HG02798 (cell line): Measurements from ENCODE around the gene GOT1.

Experiments
- ATAC-seq: cut with Tn5 transposase; IDR thresholded peaks from one replicate; pipeline ENCODE4 v1.9.1; 2021; ENCODE audit warnings: mild to moderate bottlenecking; ENCODE audit not compliant: unreplicated experiment, poor library complexity

Gene GOT1

GRCh38 chr10:99435986-99436638 lies 5.7 kb upstream of the GOT1 start:
- ATAC-seq = no peak

GRCh38 chr10:99433378-99434020 lies 3.1 kb upstream of the GOT1 start:
- ATAC-seq = no peak

DNA sequence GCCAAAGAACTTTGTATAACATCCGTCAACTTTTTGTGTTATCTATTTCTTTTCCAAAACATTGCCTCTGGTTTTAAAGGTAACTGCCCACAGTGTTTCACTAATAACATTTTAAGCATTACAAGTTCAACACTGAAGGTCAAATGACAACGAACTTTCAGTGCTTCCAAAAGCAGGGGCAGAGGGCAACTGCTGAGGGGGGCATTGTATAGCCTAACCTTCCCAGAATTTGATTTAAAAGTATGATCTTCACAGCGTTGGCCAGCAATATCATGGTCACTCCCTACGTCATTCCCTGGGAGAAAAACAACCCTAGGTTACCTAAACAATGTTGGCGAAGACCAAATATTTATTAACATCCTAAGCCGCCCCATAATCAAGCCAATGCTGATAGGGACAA lies 2.5 kb upstream of the GOT1 start:
- ATAC-seq = no peak

GRCh38 chr10:99432047-99432446 lies 1.6 kb upstream of the GOT1 start:
- ATAC-seq = no peak

GRCh38 chr10:99431190-99431760 lies 851 bp upstream of the GOT1 start:
- ATAC-seq = no peak

- ATAC-seq = no peak
Measured at GRCh38 chr10:99430116-99430450, 341 bp downstream of the GOT1 start.

DNA sequence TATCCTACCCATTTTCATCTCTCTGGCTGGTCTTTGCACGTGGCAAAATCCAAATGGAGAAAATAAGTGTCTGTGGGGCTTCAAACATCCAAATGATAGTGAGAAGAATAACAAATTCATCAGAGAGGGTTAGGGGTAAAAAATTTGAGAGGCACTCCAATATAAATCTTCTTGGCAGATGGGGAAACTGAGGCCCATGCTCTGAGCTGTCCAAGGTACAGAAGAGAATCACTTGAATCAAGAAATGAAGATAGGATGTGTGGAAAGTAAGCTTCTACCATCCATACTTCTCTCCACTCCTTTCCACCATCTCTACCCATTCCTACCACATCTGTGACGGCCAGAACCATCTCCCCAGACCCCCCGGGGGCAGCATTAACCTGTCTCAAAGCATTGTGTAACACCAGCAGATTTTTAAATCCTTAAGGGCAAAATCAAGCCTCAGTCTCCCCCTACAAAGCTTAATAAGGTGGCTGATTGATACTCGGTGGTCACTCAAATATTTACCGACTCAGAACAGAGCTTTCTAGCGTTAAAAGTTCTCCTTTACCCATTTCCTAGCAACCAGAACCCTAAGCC lies 818 bp downstream of the GOT1 start:
- ATAC-seq = no peak

GRCh38 chr10:99427566-99428190 lies 2.7 kb downstream of the GOT1 start:
- no peak for ATAC-seq

GRCh38 chr10:99426689-99427088 lies 3.7 kb downstream of the GOT1 start:
- no peak for ATAC-seq

DNA sequence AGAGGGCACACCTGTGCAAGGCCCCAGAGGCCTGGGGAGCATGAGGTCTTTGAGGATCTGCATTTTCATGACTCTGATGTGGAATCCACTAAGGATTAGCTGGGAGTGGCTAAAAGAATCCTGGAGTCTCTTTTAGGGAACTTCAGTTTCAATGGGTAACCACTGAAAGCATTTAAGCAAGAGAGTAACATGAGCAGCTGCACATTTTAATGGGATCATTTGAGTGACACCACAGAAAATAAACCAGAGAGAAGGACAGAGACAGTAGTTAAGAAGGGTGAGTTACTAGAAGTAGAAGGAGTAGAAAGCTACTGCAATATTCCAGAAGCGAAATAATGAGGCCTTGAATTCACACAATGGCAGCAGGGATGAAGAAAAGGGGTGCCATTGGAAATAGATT lies 5.2 kb downstream of the GOT1 start:
- ATAC-seq = no peak

GRCh38 chr10:99424656-99425055 lies 5.8 kb downstream of the GOT1 start:
- no peak for ATAC-seq

DNA sequence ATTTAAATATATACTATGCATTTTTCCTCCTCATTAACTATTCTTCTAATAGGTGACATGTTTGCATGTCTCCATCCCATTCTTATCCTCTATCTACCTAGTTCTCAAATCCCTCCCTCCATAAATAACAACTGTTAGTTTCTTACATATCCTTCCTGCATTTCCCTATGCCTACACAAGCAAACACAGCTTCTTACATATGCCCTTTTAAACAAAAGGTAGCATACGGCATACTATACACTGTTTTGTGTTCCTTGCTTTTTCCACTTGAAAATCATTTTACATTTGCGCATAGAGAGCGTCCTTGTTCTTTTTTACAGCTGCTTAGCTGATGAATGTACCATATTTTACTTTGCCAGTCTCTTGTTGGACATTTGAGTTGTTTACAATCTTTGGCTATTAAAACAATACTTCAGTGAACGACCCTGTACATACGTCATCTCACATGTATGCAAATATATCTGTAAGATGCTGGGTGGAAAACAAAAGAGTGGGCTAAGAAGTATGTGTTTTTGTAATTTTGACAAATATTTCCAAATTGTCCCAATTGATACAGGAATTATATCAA lies 7.8 kb downstream of the GOT1 start:
- no peak for ATAC-seq

DNA sequence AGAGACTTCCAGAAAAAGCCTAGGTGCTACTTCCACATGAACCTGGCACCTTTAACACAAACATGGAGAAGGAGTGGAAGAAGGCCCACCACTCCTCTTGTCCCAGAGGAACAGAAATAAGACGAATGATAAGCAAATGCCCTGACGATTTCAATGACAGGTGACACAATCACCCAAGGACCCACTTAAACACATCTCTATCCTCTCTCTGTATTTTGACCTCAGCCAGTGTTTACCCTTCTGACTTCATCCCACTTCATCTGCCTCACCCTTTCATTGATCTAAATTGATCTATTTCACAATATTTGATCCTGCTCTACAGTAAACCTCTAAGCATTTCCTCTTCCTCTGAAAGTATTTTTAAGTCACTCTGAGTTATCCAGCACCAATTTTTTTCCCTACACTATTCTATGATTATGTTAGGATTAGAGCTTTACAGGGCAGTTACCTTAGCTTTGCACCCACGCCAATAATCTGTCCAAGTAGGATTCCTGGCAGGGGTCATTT lies 9.1 kb downstream of the GOT1 start:
- no peak for ATAC-seq

DNA sequence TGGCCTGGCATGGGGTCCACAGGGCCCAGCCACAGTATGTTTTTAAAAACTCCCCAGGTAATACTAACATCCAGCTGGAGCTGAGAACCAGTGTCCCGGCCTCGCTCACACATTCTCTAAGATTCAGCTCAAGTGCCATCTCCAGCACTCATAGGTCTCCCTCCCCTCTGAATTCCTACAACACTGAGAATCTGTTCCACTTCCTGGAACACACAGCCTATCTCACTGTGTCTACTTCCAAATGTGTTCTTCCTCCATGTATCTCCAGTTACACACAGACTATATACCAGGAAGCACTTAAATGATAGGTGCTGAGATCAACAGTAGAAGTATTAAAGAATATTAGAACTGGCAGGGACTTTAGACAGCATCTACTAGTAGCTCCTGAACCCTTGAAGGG lies 10.7 kb downstream of the GOT1 start:
- no peak for ATAC-seq

DNA sequence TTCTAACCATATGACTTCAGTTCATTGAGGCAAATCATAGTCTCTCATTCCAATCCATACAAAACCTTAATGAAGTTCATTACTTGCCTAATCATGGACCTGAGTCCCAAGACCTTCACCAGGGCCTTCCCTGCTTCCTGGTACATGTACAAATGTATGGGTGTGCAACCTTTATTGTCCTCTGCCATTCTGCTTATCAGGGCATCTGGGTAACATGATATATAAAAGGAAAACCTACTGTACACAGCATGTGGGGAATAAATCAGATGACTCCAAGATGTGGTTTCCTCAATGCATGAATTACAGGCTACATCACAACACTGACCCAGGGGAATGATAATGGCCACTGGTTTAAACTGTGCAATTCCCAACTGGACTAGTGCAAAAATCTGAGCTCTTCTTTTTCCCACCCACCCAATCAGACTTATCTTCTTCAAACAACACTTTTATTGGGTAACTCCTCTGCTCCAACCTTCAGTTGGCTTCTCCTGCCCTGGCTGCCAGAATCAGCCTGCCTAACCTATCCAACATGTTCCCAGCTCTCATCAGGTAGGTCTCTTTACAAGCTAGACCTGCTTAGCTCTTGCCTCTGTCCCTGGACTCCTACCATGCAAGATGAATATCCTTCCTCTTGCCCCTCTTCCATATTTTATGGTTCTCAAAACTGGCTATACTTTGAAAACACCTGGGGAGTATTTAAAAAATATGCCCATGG lies 11.4 kb downstream of the GOT1 start:
- no peak for ATAC-seq

DNA sequence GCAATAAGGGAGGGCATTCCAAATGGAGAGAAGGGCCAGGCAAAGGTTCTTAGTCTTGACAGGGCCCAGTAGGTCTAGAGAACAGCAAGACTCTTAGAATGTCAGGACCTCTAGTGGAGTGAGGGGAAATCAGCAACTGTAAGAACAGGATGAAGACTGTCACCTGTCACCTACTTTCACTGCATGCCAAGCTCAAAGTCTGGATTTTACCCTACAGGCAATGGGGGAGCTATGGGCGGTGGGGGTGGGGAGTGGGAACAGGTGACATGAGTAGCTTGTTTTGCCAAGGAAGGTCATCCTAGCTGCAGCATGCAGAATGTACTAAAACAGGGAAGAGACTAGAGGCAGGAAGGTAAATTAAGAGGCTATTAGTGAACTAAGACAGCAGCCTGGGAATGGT lies 18.3 kb downstream of the GOT1 start:
- no peak for ATAC-seq

GRCh38 chr10:99411546-99411945 lies 18.9 kb downstream of the GOT1 start:
- no peak for ATAC-seq

DNA sequence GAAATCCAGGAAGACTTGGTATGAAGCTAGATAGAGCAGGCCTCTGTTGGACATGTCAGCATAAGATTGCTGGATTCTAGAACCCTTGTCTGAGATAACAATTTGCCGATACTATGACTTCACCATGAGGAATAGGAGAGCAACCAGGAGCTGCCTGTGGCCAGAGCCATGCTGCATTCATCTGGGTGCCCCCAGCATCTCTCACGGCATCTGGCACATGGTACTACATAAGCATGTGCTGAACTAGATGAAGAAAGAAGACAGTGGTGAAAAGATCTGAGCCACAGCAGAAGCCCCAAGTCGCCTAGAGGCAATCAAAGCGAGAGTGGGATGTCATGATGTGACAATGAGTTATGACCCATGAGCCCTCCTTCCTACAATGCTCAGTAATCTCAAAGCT lies 19.5 kb downstream of the GOT1 start:
- ATAC-seq = no peak

DNA sequence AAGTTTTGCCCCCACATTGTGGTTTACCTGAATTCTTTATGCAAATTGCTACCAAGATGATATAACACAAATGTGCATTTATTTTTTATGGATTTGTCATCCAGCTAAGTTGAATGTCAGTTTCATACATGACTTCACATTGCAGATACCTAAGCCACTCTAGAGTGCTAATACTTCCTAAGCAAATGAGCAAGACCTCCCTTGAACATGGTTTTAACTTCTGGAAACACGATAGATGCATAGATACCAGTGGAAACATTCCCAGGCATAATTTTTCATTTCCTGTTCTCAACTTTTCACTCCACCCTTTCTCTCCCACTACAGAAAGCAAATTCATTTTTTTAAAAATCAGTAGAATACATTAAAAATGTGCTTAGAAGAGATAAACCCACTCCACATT lies 20.3 kb downstream of the GOT1 start:
- ATAC-seq = no peak

- no peak for ATAC-seq
Measured at GRCh38 chr10:99406149-99406548, 24.3 kb downstream of the GOT1 start.
